ENCODE measurements around the gene KRTAP10-4. TPM values are rescaled to one million over a fixed set of nuclear protein-coding genes. Genes with fewer than 3 reads are reported as not detected.
"Not testable (repeated sequence)": the region's sequence is repeated elsewhere in the genome, so short reads cannot be mapped to it uniquely, and the experiment has no call there.

The KRTAP10-4 gene
- polyA plus RNA-seq, 1 donor: not detected

DNA sequence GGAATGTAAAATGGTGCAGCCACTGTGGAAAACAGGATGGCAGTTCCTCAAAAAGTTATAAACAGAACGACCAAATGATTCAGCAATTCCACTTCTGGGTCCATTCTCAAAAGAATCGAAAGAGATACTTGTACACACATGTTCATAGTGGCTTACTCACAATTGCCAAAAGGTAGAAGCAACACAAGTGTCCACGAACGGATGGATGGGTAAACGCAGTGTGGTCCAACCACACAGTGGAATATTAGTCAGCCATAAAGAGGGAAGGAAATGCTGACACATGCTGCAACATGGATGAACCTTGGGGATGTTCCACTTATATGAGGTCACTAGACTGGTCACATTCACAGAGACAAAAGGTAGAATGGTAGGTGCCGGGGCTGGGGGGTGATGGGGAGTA, 38.8 kb upstream of the KRTAP10-4 start:
- no peak for DNase-seq

DNA sequence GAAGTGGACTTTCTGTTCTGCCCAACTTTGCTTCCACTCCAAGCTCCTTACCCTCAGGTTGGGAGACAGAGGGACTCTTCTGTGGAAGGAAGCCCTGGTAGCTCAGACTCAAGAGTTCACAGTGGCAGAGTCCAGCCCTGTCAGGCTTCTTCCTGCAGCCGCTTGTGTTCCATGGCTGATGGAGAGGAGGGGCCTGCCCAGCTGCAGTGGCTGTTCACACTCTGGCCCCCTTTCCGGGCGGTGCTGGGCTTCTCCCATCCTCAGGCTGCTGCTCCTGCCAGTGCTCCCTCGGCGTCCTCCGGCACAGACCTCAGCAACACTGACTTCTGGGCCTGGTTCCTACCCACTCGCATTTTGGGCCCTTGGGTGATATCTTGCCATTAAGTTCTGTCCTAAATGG, 37.6 kb upstream of the KRTAP10-4 start:
- DNase-seq: no peak

DNA sequence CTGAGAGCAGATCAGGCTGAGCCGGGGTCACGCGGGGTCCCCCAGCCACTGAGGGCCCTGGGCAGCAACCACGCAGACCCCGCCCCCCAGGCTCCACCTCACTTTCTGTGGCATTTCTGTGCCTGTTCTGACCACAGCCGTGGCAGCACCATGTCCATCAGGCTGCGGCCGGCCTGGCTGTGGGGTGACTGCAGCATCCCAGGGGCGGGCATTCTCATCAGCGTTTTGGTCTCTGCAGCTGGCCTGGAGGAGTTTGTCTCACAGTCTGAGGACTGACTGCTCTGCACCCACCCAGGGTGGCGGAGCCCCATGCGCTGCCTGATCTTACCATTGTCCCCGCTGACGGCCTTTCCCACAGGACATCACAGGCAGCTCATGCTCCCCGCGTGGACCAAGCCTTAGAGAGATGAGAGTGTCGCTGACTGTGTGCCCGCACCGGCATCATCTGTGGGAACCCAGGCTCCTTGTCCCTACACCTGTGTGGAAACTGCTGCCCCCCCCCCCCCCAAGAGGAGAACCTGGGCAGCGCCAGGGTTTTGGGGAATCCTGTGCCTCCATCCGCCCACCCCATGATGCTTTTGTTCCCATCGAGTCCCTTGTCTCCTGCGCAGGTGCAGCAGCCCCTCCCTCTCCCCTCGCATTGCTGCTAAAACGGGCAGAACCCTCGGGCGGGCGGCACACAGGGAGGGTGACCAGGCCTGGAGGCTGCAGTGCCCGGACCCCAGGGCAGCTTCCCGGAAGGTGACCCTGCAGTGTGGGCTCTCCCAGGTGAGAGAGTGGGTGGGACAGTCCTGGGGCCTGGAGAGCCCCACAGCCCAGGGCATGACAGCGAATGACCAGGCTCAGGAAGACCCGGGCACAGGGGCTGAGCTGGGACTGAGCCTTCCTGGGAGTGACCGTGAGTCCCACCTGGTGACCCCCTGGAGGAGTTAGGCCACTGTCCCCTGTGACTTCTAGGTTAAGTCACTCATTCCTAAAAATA, 35.3 kb upstream of the KRTAP10-4 start:
- DNase-seq: no peak

DNA sequence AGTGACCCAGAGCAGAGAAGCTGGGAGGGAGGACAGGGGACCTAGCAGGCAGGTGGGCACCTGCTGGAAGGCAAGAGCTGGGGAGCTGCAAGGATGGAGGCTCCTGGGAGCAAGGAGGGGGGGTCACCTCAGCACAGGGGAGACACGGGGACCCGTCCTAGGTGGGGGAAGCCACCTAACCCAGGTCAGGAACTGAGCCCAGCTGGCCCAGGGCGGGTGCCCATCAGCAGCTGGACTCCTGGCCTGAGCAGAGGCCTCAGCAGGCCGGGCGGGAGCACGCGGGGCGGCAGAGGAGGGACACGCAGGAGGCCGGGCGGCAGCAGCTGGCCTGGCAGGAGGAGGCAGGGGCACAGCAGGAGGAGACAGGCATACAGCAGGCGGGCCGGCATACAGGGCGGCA, 34.5 kb upstream of the KRTAP10-4 start:
- no peak for DNase-seq

DNA sequence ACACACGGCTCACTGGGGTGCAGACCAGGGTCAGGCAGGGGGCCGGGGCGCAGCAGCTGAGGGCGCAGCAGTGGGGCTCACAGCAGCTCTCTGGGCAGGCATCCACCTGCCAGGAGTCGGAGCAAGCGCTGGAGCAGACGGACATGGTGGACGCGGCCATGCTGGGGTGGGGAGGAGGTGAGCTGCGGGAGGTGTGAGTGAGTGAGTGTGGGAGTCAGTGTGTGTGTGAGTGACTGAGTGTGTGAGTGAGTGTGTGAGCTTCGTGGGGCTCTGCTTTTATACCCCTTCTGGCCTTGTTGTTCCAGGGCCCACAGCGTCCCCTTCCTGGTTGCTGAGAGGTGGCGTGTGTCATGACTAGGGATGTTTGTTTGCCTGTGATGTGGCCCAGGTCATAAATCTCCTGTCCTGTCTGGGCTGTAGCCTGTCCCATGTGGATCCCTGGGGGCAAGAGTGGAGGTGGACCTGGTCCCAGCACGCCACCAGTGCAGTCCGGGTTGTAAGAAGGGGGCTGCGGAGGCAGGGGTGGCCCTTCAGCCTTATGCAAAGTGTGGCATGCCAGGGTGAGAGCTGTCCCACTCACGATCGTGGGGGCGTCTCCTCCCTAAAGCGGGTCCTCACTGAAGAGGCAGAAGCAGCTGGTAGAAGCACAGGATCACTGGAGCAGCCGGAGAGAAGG, 33.4 kb upstream of the KRTAP10-4 start, which contains the start of gene KRTAP10-1:
KRTAP10-1 (minus strand) TSS at position 205 of the 676 bp plus-strand sequence; CDS start at position 160, 45 bp downstream.
- no peak for DNase-seq

DNA sequence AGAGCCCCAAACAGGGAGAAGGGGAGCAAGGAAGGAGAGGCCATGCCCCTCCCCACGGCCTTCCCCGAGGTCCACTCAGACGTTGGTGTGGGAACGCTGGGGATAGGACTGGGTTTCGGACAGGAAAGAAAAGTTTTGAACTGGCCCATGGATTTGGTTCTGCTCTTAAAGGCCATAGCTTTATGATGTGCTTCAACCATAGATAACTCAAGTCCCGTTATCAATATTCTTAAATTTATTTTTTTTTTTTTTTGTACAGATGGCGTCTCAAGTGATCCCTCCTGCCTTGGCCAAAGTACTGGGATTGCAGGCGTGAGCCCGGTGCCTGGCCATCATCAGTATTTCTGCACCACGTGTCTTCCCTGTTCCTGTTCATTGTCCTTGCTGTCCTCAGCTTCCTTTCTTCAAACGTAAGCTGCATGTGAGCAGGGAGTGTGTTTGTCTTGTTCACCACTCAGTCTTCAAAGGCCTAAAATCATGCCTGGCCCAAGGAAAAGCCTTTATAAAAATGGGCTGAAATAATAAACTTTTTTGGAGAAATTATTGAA, 32.7 kb upstream of the KRTAP10-4 start:
- no peak for DNase-seq

DNA sequence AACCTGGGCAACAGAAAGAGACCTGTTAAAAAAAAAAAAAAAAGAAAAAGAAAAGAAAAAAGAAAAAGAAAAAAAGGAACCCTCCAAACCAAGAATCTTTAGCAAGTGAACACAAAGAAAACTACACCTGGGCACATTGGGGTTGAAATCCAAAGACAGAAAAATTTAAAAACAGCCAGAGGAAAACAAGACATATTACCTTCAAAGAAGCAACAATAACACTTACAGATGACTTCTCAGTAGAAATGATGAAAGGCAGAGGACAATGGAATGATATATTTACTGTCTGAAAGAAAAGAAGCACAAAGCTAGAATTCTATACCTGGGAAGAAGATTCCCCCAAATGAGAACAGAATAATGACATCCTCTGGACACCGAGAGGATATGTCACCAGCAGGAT, 30.8 kb upstream of the KRTAP10-4 start:
- no peak for DNase-seq

DNA sequence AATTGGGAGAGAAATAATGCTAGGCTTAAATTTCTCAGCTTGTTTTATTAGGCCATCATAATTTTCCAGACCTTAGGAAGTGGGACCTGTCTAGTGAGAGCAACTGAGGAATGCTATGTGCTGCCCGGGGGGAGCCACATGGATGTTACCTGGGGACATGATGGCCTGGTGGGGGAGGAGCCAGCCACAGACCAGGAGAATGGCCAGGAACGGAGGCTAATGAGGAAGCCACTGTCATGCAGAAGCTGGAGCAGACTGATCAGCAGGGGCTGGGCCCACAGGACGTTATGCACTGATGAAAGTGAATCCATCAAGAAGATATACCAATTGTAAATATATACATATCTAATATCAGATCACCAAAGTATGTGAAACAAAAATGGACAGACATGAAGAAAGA, 29.0 kb upstream of the KRTAP10-4 start:
- DNase-seq: no peak

DNA sequence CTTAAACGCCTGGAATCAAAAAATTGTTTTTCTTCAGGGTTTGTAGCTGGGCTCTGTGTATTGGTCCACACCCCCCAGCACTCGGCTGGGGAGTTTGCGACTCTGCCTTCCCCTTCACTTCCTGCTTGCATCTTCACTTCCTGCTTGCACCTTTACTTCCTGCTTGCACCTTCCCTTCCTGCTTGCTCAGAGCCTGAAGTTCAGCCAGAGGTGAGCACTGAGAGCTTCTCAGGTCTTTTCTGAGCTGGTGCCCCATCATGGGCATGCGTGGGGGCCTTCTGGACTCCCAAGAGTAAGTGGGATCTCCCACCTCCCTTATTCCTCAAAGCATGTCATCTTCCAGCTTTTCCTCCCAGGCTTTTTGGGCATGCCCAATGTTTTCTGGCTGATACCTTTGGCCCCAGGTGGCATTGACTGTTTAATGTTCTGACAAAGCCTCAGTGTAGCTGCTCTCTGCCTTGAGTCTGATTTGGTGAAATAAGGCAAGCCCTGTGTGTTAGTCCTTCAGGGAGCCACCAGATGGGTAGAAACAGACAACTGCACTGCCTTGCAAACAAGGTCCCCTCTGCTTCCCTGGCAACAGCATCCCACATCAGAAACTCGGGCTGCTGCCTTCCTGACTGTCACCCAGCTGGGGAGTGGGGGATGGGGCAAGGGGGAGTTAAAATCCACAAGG, 25.7 kb upstream of the KRTAP10-4 start:
- DNase-seq: no peak

DNA sequence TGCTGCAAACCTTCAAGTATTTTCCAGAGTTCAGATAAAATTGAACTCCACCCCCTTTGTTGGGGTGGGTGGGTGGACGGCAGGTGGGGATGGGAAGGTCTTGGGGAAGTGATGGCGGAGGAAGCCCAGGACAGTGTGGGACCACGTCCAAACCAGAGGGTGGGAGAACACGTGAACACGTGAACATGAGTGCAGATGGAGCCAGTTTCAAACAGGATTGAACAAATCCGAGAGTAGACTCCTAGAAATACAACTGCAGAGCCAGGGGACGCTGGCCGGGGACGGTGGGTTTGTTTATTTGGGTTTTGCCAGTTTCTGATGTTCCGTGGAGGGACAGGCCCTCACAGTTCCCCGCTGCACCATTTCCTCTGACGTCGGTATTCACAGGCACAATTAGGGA, 25.1 kb upstream of the KRTAP10-4 start:
- no peak for DNase-seq

DNA sequence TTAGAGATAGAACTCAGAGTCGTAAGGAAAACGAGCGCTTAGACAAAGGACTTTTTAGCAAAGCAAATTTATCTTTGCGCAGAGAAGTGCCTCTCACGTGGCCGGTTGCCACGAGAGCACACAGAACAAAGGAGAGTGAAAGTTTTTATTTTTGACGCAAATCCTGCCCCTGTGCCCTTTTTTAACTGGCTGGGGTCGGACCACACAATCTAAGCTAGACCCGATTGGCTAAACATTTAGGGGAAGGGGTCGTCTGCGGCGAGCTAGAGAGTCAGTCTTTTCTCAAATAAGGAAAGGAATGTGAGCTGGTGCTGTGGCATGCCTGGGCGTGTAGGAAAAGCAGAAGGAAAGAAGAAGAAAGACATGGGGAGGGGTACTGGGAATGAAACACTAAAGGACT, 24.6 kb upstream of the KRTAP10-4 start:
- DNase-seq: no peak

DNA sequence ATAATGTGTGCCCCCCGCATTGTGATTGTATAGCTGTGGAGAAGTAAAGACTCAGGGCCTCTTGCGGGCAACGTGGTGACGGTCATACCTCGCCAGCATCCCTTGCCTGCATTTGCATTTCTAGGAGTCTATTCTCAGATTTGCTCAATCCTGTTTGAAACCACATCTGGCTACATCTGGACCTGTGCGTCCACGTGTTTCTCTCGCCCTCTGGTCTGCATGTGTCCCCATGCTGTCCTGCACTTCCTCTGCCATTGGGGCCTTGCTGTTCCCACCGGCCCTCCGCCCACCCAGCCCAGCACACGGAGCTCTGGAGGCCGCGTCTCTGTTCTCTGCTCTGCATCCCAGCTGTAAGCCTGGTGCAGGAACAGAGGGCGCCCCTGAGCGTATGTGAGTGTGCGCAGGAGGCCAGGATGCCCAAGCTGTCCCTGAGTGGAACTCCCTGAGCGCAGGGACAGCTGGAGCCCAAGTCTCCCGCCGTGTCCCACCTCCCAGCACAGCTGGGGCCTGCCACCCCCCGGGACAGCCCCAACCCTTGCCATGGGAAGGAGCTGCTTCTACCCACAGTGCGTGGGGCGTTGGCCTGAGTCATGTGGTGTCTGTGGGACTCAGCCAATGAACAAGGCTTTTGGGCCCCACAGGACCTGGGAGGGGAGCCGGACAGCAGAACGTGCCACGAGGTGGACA, 23.9 kb upstream of the KRTAP10-4 start:
- no peak for DNase-seq

DNA sequence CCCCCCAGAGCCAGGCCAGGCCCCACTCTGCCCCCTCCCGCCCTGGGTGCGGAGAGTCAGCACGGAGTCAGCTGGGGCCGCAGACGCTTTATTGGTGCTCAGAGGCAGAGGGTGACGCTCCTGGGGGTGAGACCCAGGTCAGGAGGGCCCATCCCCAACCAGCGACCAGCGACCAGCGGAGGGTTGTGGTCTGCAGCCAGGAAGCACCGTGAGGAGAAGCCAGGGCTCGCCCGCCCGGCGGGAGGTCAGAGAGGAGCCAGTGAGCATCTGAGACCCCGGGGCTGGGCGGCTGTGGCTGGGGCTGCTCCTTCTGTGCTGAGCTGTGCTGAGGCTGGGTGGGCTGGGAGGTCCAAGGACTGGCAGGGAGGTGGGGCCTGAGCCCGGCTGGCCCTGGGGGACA, 23.2 kb upstream of the KRTAP10-4 start:
- not testable (repeated sequence) for DNase-seq

DNA sequence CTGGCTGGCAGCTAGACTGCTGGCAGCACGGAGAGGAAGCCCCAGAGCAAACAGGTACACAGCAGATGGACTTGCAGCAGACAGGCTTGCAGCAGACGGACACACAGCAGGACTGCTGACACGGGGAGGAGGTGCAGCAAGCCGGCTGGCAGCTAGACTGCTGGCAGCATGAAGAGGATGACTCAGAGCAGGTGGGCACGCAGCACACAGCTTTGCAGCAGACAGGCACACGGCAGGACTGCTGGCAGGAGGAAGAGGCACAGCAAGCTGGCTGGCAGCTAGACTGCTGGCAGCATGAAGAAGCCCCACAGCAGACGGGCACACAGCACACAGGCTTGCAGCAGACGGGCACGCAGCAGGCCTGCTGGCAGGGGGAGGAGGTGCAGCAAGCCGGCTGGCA, 22.7 kb upstream of the KRTAP10-4 start:
- no peak for DNase-seq

DNA sequence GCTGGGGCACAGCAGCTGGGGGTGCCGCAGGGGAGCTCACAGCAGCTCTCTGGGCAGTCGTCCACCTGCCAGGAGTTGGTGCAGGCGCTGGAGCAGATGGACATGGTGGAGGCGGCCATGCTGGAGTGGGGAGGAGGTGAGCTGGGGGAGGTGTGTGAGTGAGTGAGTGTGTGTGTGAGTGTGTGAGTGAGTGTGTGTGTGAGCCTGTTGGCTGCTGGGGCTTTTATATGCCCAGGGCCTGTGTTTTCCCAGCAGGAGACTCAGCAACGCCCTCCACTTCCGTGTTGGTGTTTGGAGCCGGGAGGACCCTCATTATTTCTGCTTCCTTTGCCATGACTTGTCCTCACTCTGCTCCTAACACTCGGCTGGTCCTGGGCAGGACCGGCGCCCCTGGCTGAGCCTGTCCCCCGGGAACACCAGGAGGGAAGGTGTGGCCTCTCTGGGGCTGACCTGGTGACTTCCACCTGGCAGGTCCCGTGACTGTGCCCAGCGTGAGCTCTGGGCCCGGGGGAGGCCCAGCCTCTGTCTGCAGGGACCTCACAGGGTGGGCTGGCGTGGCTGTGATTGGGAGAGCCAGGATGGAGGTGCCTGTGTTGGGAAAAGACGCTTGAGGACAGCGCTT, 22.1 kb upstream of the KRTAP10-4 start, which contains the start of gene KRTAP10-2:
KRTAP10-2 (minus strand) TSS at position 166 of the 622 bp plus-strand sequence; CDS start at position 119, 47 bp downstream.
- DNase-seq: no peak

DNA sequence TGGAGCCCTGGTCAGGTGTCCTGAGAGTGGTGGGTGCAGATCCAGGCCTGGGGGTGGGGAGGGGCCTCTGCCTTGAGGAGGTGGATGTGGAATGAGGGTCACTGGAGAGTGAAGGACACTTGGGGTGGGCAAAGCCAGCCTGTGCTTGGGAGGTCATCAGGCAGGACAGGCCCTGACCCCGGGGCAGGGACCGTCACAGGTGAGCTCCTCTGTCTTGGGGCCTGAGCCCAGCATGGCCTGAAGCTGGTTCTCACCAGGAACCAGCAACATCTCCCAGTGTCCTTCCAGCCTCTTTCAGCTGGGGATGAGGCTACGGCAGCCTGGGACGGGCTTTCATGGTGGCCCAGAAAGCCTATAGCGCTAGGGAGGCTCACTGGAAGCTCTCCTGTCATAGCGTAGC, 21.4 kb upstream of the KRTAP10-4 start:
- no peak for DNase-seq

DNA sequence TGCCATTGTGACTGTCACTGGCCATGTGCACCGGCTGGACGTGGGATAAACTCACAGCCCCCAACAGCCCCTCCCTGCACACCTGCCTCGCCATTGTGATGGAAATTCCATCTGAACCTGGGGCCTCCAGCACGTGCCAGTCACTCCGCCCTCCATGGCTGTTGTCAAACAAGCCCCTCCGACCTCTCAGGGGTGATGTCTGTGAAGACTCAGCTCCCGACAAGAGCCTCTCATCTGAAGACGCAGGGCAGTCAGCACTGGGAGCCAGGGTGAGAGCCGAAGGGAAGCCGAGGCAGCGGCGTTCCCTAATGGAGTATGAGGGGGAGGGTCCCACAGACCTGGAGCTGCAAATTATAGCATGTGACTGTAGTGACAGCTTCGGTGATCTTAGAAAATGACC, 20.8 kb upstream of the KRTAP10-4 start:
- no peak for DNase-seq

DNA sequence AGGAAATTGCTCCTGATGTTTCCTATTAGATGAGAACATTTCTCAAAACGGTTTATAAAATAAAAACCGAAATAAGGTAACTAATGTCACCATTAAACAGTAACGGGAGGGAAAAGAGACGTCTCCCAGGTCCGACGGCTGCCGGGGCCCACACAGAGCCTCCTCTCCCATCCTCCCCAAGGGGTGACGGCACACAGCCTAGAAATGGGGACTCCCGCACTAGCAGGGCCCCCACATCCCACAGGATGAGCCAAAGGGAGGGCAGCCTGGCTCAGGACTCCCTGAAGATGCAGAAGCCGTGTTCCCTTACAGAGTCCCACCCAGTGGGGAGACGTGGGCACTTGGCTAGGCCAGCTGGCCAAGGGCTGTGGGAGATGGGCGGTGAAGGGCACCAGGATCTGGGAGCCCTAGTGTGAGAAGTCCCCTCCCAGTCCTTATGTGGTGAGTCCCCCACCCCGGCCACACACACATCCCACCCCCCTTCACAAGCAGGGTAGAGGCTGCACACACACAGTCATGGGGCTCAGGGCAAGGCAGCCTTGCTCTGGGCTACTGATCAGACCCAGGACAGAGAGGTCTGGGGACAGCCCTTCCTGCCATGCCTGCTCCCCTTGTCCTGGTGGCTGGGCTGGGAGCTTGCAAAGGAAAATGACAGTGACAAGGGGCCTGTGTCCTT, 18.2 kb upstream of the KRTAP10-4 start:
- DNase-seq: no peak

DNA sequence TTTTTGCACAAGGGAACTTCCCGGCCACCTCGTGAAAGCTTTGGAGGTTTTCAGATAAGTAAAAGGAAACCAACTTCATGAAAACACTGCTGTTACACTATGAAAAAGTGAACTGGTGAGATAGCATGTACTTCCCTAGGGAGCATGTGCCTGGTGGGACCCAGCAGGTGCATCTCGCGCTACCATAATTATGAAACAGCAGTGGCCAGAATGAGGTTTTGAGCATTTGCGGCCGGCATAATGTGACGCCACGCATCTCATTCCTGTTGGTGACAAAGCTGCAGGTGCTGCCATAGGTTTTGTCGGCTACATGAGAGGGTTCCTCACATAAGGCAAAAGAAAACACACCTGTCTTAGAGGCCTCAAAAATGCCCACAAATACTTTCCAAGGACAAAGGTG, 16.6 kb upstream of the KRTAP10-4 start:
- DNase-seq: no peak

DNA sequence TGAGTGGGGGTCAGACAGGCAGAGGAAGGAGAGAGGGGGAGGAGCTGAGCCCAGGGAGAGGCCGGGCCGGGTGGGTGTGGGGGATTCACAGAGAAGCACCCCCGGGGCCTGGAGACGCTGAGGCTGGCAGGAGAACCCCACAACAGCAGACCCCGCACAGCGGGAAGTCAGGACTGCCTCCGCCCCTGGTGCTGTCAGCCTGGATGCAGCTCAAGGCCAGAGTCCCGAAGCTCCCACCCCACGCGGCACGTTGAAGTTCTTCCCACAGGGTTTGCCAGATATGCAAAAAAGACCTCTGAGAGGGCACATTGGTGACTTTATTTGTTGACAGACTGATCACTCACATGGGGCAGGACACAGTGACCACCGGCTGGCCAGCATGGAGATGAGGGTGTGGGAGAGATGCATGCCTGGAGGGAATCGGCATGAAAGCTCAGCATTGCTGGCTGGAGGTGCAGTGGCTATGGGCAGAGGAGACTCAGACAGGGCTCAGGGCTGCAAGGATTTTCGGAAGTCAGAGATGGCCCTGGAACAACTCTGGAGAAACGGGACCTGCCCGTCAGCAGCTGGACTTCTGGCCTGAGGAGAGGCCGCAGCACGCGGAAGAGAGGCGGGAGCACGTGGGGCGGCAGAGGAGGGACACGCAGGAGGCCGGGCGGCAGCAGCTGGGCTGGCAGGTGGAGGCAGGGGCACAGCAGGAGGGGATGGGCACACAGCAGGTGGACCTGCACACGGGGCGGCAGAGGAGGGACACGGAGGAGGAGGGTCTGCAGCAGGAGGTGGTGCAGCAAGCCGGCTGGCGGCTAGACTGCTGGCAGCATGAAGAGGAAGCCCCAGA, 15.8 kb upstream of the KRTAP10-4 start:
- no peak for DNase-seq
